ENCODE measurements around the gene C16orf87.

The C16orf87 gene

DNA sequence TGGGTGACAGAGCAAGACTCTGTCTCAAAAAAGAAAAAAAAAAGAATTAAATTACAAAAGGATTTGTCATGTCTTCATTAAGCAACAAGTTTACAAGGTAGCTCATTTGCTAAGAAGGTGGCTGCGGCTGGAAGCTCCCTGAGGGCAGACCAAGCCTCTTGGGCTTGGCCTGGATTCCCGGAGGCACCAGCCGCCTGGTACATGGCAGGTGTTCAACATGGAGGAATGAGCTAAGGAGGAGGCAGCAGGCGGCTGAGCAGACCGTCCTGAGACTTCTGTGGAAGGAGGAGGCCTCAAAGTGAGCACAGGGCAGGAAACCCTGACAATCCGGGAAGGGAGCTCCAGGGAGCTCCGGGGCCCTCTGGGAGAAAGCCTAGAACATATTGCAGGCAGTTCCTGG is 79.6 kb downstream of the C16orf87 start:
- no peak for ATAC-seq

DNA sequence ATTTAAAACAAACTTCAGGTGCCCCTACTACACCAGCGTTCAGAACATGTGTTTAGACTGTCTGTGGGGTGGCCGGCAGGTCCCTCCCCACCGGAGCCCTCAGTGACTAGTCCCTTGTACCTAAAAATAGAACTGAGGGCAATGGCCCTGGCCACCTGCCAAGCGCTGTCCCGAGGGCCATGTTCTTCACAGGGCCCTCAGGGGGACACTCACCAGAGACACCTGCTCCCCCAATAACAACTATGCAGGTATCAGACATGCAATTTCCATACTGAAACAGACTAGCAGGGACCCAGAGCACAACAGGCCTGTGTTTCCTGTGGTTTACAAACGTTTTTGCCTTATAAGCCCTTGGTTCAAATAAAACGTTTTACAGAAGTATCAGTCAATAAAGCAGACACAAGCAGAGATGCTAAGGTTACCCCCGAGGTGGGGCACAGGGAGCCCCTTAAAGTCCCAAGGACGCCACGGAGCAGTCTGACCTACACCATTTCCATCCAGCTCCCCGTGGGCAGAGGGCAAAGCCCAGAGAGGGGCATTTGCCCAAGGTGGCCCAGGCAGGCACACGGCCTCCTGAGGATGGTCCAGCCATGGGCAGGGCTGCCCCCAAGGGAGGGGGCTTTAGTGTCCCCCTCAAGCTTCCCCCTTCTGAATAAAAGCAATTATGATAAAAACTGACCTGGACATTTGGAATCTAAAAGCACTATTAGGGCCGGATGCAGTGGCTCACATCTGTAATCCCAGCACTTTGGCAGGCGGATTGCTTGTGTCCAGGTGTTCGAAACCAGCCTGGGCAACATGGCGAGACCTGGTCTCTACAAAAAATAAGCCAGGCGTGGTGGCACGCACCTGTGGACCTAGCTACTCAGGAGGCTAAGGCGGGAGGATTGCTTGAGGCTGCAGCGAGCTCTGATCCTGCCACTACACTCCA is 81.9 kb downstream of the C16orf87 start:
- TF ChIP-seq ZC3H10 (CRISPR knock-in tag; IDR thresholded peaks at IDR 0.05) (no peak), TSHZ2 (CRISPR knock-in tag; IDR thresholded peaks at IDR 0.05) (no peak), CSDC2 (CRISPR knock-in tag; IDR thresholded peaks at IDR 0.05) (no peak), PPARA (CRISPR knock-in tag; IDR thresholded peaks at IDR 0.05; ENCODE audit: borderline replicate concordance) (no peak), RARB (CRISPR knock-in tag; IDR thresholded peaks at IDR 0.05) (no peak)
- peak; percentile 24 for ATAC-seq

More for the DNA sequence above, 79.6 kb downstream of the C16orf87 start:
- no peak for TF ChIP-seq ZNF8 (CRISPR knock-in tag; IDR thresholded peaks at IDR 0.05)
- TF ChIP-seq ZC3H10 (CRISPR knock-in tag; IDR thresholded peaks at IDR 0.05), result no peak
- TF ChIP-seq ARNTL (CRISPR knock-in tag; IDR thresholded peaks at IDR 0.05; ENCODE audit: borderline replicate concordance, low read depth), result no peak
- no peak for TF ChIP-seq PATZ1 (CRISPR knock-in tag; IDR thresholded peaks at IDR 0.05; ENCODE audit: borderline replicate concordance)
- TF ChIP-seq BACH2 (CRISPR knock-in tag; IDR thresholded peaks at IDR 0.05; ENCODE audit: borderline replicate concordance), result no peak
- TF ChIP-seq POU6F1 (CRISPR knock-in tag; IDR thresholded peaks at IDR 0.05; ENCODE audit: borderline replicate concordance, low read depth), result no peak
- TF ChIP-seq ZNF565 (CRISPR knock-in tag; conservative IDR thresholded peaks at IDR 0.05; ENCODE audit: low read depth), result no peak
- TF ChIP-seq RARB (CRISPR knock-in tag; IDR thresholded peaks at IDR 0.05), result no peak
- TF ChIP-seq CSDC2 (CRISPR knock-in tag; IDR thresholded peaks at IDR 0.05), result no peak
- no peak for TF ChIP-seq PPARA (CRISPR knock-in tag; IDR thresholded peaks at IDR 0.05; ENCODE audit: borderline replicate concordance)
- TF ChIP-seq ESRRG (CRISPR knock-in tag; IDR thresholded peaks at IDR 0.05), result no peak
- TF ChIP-seq ZFP30 (CRISPR knock-in tag; IDR thresholded peaks at IDR 0.05), result no peak
- TF ChIP-seq TCF4 (CRISPR knock-in tag; IDR thresholded peaks at IDR 0.05; ENCODE audit: borderline replicate concordance), result no peak
- TF ChIP-seq CREB5 (CRISPR knock-in tag; IDR thresholded peaks at IDR 0.05; ENCODE audit: low read depth), result no peak

DNA sequence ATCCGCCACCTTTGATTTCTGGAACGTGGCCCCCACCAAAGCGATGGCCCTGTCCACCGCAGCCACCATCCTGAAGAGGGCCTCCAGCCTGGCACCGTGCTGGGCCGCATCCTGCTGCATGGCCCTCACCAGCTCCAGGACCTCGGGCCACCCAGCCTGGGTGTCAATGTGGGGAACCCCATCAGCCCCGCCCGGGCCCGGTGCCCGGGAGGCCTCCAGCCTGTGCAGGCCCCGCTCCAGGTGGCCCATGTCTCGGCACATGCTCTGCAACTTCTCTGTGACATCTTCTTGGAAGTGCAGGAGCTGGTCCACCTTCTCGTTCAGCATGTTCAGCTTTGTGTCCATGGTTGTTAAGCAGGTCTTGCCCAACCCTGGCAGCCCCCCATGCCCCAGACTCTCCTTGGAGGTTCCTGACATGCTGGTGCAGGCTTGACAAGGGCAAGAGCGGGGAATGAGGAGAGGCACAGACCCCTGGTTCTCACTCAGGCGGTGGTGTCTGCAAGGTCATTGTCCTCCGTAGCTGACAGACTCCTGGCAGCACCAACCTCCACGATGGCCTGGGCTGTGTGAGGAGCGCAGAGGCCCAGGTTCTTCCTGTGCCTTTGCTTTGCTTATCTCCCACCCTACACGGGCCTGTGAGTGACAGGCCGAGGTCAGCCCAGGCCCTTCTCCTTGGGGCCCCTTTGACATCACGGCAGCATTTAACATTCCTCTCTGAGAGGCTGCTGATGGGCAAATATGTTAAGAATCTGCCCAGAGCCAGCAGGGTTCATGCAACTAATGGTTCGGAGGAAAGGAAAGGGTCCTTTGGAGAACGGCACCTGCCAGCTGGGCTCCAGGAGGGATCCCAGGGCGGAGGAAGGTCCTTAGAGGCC is 83.0 kb downstream of the C16orf87 start, which contains the start of gene MYLK3:
Gene MYLK3, minus strand, starts transcription at position 568 of the 875 bp plus-strand sequence. Its CDS starts 151 bp downstream, at position 417.
- TF ChIP-seq CSDC2 (CRISPR knock-in tag; IDR thresholded peaks at IDR 0.05) (no peak), ARNTL (CRISPR knock-in tag; IDR thresholded peaks at IDR 0.05; ENCODE audit: borderline replicate concordance, low read depth) (no peak), ISL1 (CRISPR knock-in tag; IDR thresholded peaks at IDR 0.05) (peak; percentile 46; the same call in 1 of the 2 replicates)
- ATAC-seq, result peak; percentile 87
